ENCODE data around the gene ARHGAP4.

Gene ARHGAP4

GRCh38 chrX:153867671-153868070 is 58.4 kb downstream of the ARHGAP4 start:
- no peak for DNase-seq
- Histone ChIP-seq H4K5ac (ENCODE audit: low read length) (no peak overlapping the region), H3K4me2 (ENCODE audit: low read length) (no peak overlapping the region), H2AK5ac (ENCODE audit: low read length) (no peak overlapping the region), H3K4me1 (ENCODE audit: control insufficient read depth, low read depth, low read length) (no peaks in the 10 kb centered on the region), H4K8ac (ENCODE audit: low read depth, low read length) (no peak overlapping the region), H3K4me3 (ENCODE audit: low read length) (no peak overlapping the region), H3K9ac (ENCODE audit: low read length) (no peak overlapping the region), H3K36me3 (ENCODE audit: control insufficient read depth, insufficient read depth, low read length) (peaks cover 1% of the 10 kb centered on the region), H3K56ac (ENCODE audit: low read length) (no peak overlapping the region), H3K4ac (ENCODE audit: low read depth, low read length) (no peak overlapping the region), H3K18ac (ENCODE audit: low read length) (no peak overlapping the region), H2BK120ac (ENCODE audit: low read depth, low read length) (no peak overlapping the region), H3K27ac (ENCODE audit: low read depth, low read length) (no peak overlapping the region), H3K27me3 (ENCODE audit: insufficient read depth, low read length, poor library complexity) (no peaks in the 10 kb centered on the region), H2BK5ac (ENCODE audit: low read length) (no peak overlapping the region), H3K79me2 (ENCODE audit: control insufficient read depth, insufficient read depth, low read length) (no peaks in the 10 kb centered on the region), H3K79me1 (ENCODE audit: low read length) (no peaks in the 10 kb centered on the region), H2BK15ac (replicated peaks; ENCODE audit: low read depth) (no peak overlapping the region), H3K23ac (ENCODE audit: low read length) (no peak overlapping the region)
- WGBS (ENCODE audit: extremely low coverage, insufficient coverage, low lambda C conversion rate): no CpG with 5 or more reads among the region's 13 CpGs

GRCh38 chrX:153867139-153867538 is 58.9 kb downstream of the ARHGAP4 start:
- Histone ChIP-seq H3K27me3 (ENCODE audit: insufficient read depth, low read length, poor library complexity) (no peaks in the 10 kb centered on the region), H2BK120ac (ENCODE audit: low read depth, low read length) (no peak overlapping the region), H3K36me3 (ENCODE audit: control insufficient read depth, insufficient read depth, low read length) (peaks cover 1% of the 10 kb centered on the region), H3K9ac (ENCODE audit: low read length) (no peak overlapping the region), H3K4me3 (ENCODE audit: low read length) (no peak overlapping the region), H3K79me1 (ENCODE audit: low read length) (no peaks in the 10 kb centered on the region), H2BK5ac (ENCODE audit: low read length) (no peak overlapping the region), H4K8ac (ENCODE audit: low read depth, low read length) (no peak overlapping the region), H3K18ac (ENCODE audit: low read length) (no peak overlapping the region), H3K79me2 (ENCODE audit: control insufficient read depth, insufficient read depth, low read length) (no peaks in the 10 kb centered on the region), H4K5ac (ENCODE audit: low read length) (no peak overlapping the region), H3K56ac (ENCODE audit: low read length) (no peak overlapping the region), H3K4me1 (ENCODE audit: control insufficient read depth, low read depth, low read length) (no peaks in the 10 kb centered on the region), H3K4ac (ENCODE audit: low read depth, low read length) (no peak overlapping the region), H3K23ac (ENCODE audit: low read length) (no peak overlapping the region), H2AK5ac (ENCODE audit: low read length) (no peak overlapping the region), H2BK15ac (replicated peaks; ENCODE audit: low read depth) (no peak overlapping the region), H3K4me2 (ENCODE audit: low read length) (no peak overlapping the region), H3K27ac (ENCODE audit: low read depth, low read length) (no peak overlapping the region)
- no CpG with 5 or more reads among the region's 9 CpGs for WGBS (ENCODE audit: extremely low coverage, insufficient coverage, low lambda C conversion rate)
- DNase-seq: no peak

GRCh38 chrX:153866302-153867019 is 59.6 kb downstream of the ARHGAP4 start:
- DNase-seq: no peak
- H2BK120ac ChIP-seq (ENCODE audit: low read depth, low read length): no peak overlapping the region
- H3K4me2 ChIP-seq (ENCODE audit: low read length): no peak overlapping the region
- no peak overlapping the region for H3K4me3 ChIP-seq (ENCODE audit: low read length)
- H3K79me2 ChIP-seq (ENCODE audit: control insufficient read depth, insufficient read depth, low read length): no peaks in the 10 kb centered on the region
- H3K27me3 ChIP-seq (ENCODE audit: insufficient read depth, low read length, poor library complexity): no peaks in the 10 kb centered on the region
- H2BK15ac ChIP-seq (replicated peaks; ENCODE audit: low read depth): no peak overlapping the region
- peaks cover 1% of the 10 kb centered on the region for H3K36me3 ChIP-seq (ENCODE audit: control insufficient read depth, insufficient read depth, low read length)
- no peaks in the 10 kb centered on the region for H3K4me1 ChIP-seq (ENCODE audit: control insufficient read depth, low read depth, low read length)
- no peak overlapping the region for H4K8ac ChIP-seq (ENCODE audit: low read depth, low read length)
- no peak overlapping the region for H2AK5ac ChIP-seq (ENCODE audit: low read length)
- H3K56ac ChIP-seq (ENCODE audit: low read length): no peak overlapping the region
- H3K9ac ChIP-seq (ENCODE audit: low read length): no peak overlapping the region
- no CpG with 5 or more reads among the region's 22 CpGs for WGBS (ENCODE audit: extremely low coverage, insufficient coverage, low lambda C conversion rate)
- H3K4ac ChIP-seq (ENCODE audit: low read depth, low read length): no peak overlapping the region
- no peak overlapping the region for H4K5ac ChIP-seq (ENCODE audit: low read length)
- no peak overlapping the region for H2BK5ac ChIP-seq (ENCODE audit: low read length)
- H3K23ac ChIP-seq (ENCODE audit: low read length): no peak overlapping the region
- no peaks in the 10 kb centered on the region for H3K79me1 ChIP-seq (ENCODE audit: low read length)
- H3K18ac ChIP-seq (ENCODE audit: low read length): no peak overlapping the region
- H3K27ac ChIP-seq (ENCODE audit: low read depth, low read length): no peak overlapping the region

- no peak overlapping the region for H4K8ac ChIP-seq (ENCODE audit: low read depth, low read length)
- no peak overlapping the region for H3K4me2 ChIP-seq (ENCODE audit: low read length)
- H3K4me3 ChIP-seq (ENCODE audit: low read length): no peak overlapping the region
- peaks cover 1% of the 10 kb centered on the region for H3K36me3 ChIP-seq (ENCODE audit: control insufficient read depth, insufficient read depth, low read length)
- H2BK120ac ChIP-seq (ENCODE audit: low read depth, low read length): no peak overlapping the region
- no peak overlapping the region for H3K27ac ChIP-seq (ENCODE audit: low read depth, low read length)
- H3K23ac ChIP-seq (ENCODE audit: low read length): no peak overlapping the region
- no peak overlapping the region for H3K56ac ChIP-seq (ENCODE audit: low read length)
- no peak overlapping the region for H4K5ac ChIP-seq (ENCODE audit: low read length)
- no peak overlapping the region for H3K4ac ChIP-seq (ENCODE audit: low read depth, low read length)
- H3K18ac ChIP-seq (ENCODE audit: low read length): no peak overlapping the region
- no peak overlapping the region for H2BK5ac ChIP-seq (ENCODE audit: low read length)
- H2AK5ac ChIP-seq (ENCODE audit: low read length): no peak overlapping the region
- H3K9ac ChIP-seq (ENCODE audit: low read length): no peak overlapping the region
- no CpG with 5 or more reads among the region's 9 CpGs for WGBS (ENCODE audit: extremely low coverage, insufficient coverage, low lambda C conversion rate)
- H3K27me3 ChIP-seq (ENCODE audit: insufficient read depth, low read length, poor library complexity): no peaks in the 10 kb centered on the region
- H3K4me1 ChIP-seq (ENCODE audit: control insufficient read depth, low read depth, low read length): no peaks in the 10 kb centered on the region
- DNase-seq: no peak
- H2BK15ac ChIP-seq (replicated peaks; ENCODE audit: low read depth): no peak overlapping the region
- no peaks in the 10 kb centered on the region for H3K79me2 ChIP-seq (ENCODE audit: control insufficient read depth, insufficient read depth, low read length)
- no peaks in the 10 kb centered on the region for H3K79me1 ChIP-seq (ENCODE audit: low read length)
These were observed 60.4 kb downstream of the ARHGAP4 start for GRCh38 chrX:153865685-153866084.

- H3K27me3 ChIP-seq (ENCODE audit: insufficient read depth, low read length, poor library complexity): no peaks in the 10 kb centered on the region
- H3K79me2 ChIP-seq (ENCODE audit: control insufficient read depth, insufficient read depth, low read length): no peaks in the 10 kb centered on the region
- H3K4me3 ChIP-seq (ENCODE audit: low read length): no peak overlapping the region
- H3K4me1 ChIP-seq (ENCODE audit: control insufficient read depth, low read depth, low read length): no peaks in the 10 kb centered on the region
- no peak overlapping the region for H3K27ac ChIP-seq (ENCODE audit: low read depth, low read length)
- no peak overlapping the region for H4K8ac ChIP-seq (ENCODE audit: low read depth, low read length)
- no peak overlapping the region for H3K18ac ChIP-seq (ENCODE audit: low read length)
- H3K36me3 ChIP-seq (ENCODE audit: control insufficient read depth, insufficient read depth, low read length): peaks cover 1% of the 10 kb centered on the region
- no CpG with 5 or more reads among the region's 11 CpGs for WGBS (ENCODE audit: extremely low coverage, insufficient coverage, low lambda C conversion rate)
- H2BK120ac ChIP-seq (ENCODE audit: low read depth, low read length): no peak overlapping the region
- no peak overlapping the region for H3K4ac ChIP-seq (ENCODE audit: low read depth, low read length)
- no peak for DNase-seq
- no peak overlapping the region for H3K4me2 ChIP-seq (ENCODE audit: low read length)
- H4K5ac ChIP-seq (ENCODE audit: low read length): no peak overlapping the region
- no peak overlapping the region for H2BK5ac ChIP-seq (ENCODE audit: low read length)
- no peak overlapping the region for H2AK5ac ChIP-seq (ENCODE audit: low read length)
- no peak overlapping the region for H3K56ac ChIP-seq (ENCODE audit: low read length)
- H3K9ac ChIP-seq (ENCODE audit: low read length): no peak overlapping the region
- no peaks in the 10 kb centered on the region for H3K79me1 ChIP-seq (ENCODE audit: low read length)
- no peak overlapping the region for H3K23ac ChIP-seq (ENCODE audit: low read length)
- H2BK15ac ChIP-seq (replicated peaks; ENCODE audit: low read depth): no peak overlapping the region
These were observed 60.8 kb downstream of the ARHGAP4 start for GRCh38 chrX:153865321-153865580.

Data from mesendoderm (in vitro differentiated cells).